Body of pancreas (tissue), 4 donors: ENCODE measurements around the gene ALKBH2. TPM values are rescaled to one million over a fixed set of nuclear protein-coding genes. Genes with fewer than 3 reads are reported as not detected.

Experiments used
- ATAC-seq: fragments of 150-250 bp; one replicate; pipeline ENCODE4 v1.9.1; 2016
- DNase-seq, 4 donors: peaks; one replicate each; pipeline ENCODE4 v3.0.0-alpha.2; 2019
- H3K27ac ChIP-seq, 4 donors: fragments of 200-600 bp; sonication (generic); 1 replicate in 3 of 4; 2 replicates in 1 of 4; pipeline versions ENCODE4 v1.5.1 to v1.6.1; 2016 to 2019; ENCODE audit warnings: mild to moderate bottlenecking in 1 of 4, mixed read lengths in 1 of 4, moderate library complexity in 1 of 4
- H3K27me3 ChIP-seq, 2 donors: fragments of 200-600 bp; sonication (generic); one replicate each; pipeline ENCODE4 v1.6.0; 2016; ENCODE audit warnings: mild to moderate bottlenecking in 1 of 2
- H3K36me3 ChIP-seq, 2 donors: fragments of 200-600 bp; sonication (generic); replicated peaks in 1 of 2; 2 replicates each; pipeline ENCODE4 v1.5.1; 2016; ENCODE audit warnings: low read depth in 2 of 2; ENCODE audit not compliant: insufficient read depth in 1 of 2
- H3K4me1 ChIP-seq: fragments of 200-600 bp; sonication (generic); one replicate; pipeline ENCODE4 v1.6.0; 2016
- H3K4me3 ChIP-seq, 2 donors: fragments of 200-600 bp; sonication (generic); 1 replicate in 1 of 2; 2 replicates in 1 of 2; pipeline ENCODE4 v1.5.1; 2016 to 2019
- H3K9me3 ChIP-seq, 3 donors: fragments of 200-600 bp; sonication (generic); 1 replicate in 2 of 3; 2 replicates in 1 of 3; pipeline ENCODE4 v1.5.1; 2016
- POLR2A ChIP-seq, 3 donors: fragments of 450-650 bp; IDR thresholded peaks; one replicate each; pipeline ENCODE4 v1.6.1; 2016; ENCODE audit warnings: antibody characterized with exemption in 3 of 3, mild to moderate bottlenecking in 2 of 3
- WGBS, 2 donors: methylation state at CpG; one replicate each; pipeline ENCODE4 v1.1.5; 2017; 5-methylcytosine and 5-hydroxymethylcytosine counted together
- intact Hi-C: fragments of 100-400 bp; cut with DNase I; formaldehyde crosslinking; loops from one replicate; pipeline ENCODE4 v1.15.1; 2023
- total RNA-seq, 2 donors: library from RNA; depleted of rRNA; stranded (reverse); fragments of >200 nt; gene quantifications; one replicate each; pipeline ENCODE4 v1.1.0, GENCODE V29; 2016
- TF ChIP-seq, protein P1 (sequence below), 7 experiments: fragments of 450-650 bp in 4 of 7; fragments of 200-600 bp in 3 of 7; sonication (generic) in 3 of 7; IDR thresholded peaks; one replicate each; pipeline ENCODE4 v1.5.1; 2016 to 2019; ENCODE audit warnings: antibody characterized with exemption in 7 of 7

The ALKBH2 gene
- total RNA-seq, 2 donors from 2014 or later = 7.3 to 16.1 TPM

DNA sequence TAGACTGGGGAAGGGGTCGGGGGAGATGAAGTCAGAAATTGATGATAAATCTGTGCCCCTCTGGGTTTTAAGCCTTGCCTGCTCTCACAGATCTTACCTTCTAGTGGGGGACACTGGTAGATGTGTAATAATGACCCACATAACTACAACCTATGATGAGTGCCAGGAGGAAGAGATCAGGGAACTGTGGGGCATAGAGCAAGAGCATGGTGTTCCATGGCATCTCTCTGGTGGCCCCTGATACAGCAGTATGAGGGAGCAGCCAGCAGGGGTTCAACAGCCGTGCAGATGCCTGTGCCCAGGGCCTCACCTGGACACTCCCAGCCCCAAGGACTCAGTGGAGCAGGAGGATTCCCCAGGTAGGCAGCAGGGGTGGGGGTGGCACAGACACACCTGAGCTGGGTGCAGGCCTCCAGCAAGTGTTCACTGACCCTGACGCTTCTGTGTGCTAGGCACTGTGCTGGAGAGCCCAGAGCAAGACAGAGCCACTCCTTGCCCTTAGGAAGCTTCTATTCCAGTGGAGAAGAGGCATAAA, 28.1 kb upstream of the ALKBH2 start:
- Histone ChIP-seq H3K4me3 (no peak overlapping the region), H3K9me3 (no peaks in the 10 kb centered on the region), H3K4me1 (peaks cover 45% of the 10 kb centered on the region), H3K27ac (no peak overlapping the region), H3K27me3 (no peaks in the 10 kb centered on the region), H3K36me3 (no peaks in the 10 kb centered on the region)
- 90 to 100% methylated on average over 1 to 3 of the region's 3 CpGs for WGBS, 2 donors
- no peak for TF ChIP-seq POLR2A (IDR thresholded peaks at IDR 0.05)
- TF ChIP-seq, protein P1, sequence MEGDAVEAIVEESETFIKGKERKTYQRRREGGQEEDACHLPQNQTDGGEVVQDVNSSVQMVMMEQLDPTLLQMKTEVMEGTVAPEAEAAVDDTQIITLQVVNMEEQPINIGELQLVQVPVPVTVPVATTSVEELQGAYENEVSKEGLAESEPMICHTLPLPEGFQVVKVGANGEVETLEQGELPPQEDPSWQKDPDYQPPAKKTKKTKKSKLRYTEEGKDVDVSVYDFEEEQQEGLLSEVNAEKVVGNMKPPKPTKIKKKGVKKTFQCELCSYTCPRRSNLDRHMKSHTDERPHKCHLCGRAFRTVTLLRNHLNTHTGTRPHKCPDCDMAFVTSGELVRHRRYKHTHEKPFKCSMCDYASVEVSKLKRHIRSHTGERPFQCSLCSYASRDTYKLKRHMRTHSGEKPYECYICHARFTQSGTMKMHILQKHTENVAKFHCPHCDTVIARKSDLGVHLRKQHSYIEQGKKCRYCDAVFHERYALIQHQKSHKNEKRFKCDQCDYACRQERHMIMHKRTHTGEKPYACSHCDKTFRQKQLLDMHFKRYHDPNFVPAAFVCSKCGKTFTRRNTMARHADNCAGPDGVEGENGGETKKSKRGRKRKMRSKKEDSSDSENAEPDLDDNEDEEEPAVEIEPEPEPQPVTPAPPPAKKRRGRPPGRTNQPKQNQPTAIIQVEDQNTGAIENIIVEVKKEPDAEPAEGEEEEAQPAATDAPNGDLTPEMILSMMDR (IDR thresholded peaks at IDR 0.05) = no peak
- ATAC-seq (no peak), DNase-seq (no peak)
- intact Hi-C loops = no loop called here

DNA sequence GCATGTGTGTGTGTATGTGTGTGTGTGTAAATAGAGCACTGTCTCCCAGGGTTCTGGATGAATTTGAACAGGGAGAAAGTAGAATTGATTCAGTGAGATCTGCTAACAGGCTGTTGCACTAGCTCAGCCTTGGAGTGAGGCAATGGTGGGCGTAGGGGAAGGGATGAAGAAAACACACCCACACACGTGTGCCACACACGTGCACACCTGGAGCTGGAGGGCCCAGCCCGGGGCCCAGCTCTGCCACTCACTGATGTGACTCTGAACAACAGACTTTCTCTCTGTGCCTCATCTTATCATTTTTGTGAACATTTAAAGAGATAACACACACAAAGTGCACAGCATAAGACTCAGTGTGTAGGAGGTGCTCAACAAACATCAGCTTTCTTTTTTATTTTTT, 27.3 kb upstream of the ALKBH2 start:
- Histone ChIP-seq H3K27ac (peak overlapping the region in 1 of 4 donors; percentile 95), H3K36me3 (no peaks in the 10 kb centered on the region), H3K4me1 (peaks cover 53% of the 10 kb centered on the region), H3K27me3 (no peaks in the 10 kb centered on the region), H3K9me3 (no peaks in the 10 kb centered on the region), H3K4me3 (no peak overlapping the region)
- WGBS, 2 donors = 34 to 42% methylated on average over 4 of the region's 4 CpGs
- TF ChIP-seq POLR2A (IDR thresholded peaks at IDR 0.05) = no peak
- TF ChIP-seq, protein P1 (IDR thresholded peaks at IDR 0.05) = no peak
- ATAC-seq = no peak
- DNase-seq = no peak
- intact Hi-C loops = no loop called here

DNA sequence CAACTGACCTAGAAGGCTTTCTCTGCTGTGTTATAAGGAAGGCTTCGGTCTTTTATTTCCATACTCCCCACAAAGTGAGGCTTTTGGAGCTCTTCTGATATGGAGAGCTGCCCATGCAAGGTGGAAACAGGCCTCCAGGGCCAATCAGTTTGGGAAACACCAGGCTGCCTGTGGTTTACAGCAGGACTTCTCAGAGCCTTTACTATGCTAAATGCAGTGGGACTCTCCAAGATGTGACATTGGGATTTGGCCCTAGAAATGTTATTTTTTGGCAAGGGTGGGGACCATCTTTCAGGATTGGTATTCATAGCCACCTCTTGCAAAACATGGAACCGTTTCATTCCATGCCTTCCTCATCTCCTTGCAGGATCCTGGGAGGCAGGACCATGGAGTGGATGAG, 26.8 kb upstream of the ALKBH2 start:
- intact Hi-C loops = no loop called here
- H3K36me3 ChIP-seq = no peaks in the 10 kb centered on the region
- WGBS, 2 donors = 41 to 43% methylated on average over 2 of the region's 2 CpGs
- peaks cover 58% of the 10 kb centered on the region for H3K4me1 ChIP-seq
- H3K4me3 ChIP-seq = no peak overlapping the region
- H3K27me3 ChIP-seq = no peaks in the 10 kb centered on the region
- no peak for ATAC-seq
- no peak for DNase-seq
- H3K9me3 ChIP-seq = no peaks in the 10 kb centered on the region
- TF ChIP-seq POLR2A (IDR thresholded peaks at IDR 0.05) = no peak
- TF ChIP-seq, protein P1 (IDR thresholded peaks at IDR 0.05) = no peak
- peak overlapping the region in 2 of 4 donors; percentile 95 to 96 for H3K27ac ChIP-seq

DNA sequence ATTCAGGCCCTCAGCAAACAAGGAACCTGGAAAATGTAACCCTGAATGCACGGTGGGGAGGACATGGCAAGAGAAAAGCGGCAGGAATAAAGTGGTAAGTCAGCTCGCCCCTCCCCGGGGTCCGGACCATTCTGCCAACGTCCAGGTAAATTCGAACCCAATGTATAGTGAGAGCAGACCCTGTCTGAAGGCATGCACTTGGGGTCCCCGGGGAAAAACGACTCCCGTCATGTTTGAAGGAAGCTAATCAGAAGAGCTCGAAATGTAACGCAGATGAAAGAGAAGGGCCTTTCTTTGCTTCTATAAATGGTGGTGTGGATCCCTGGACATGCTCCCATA, 23.3 kb upstream of the ALKBH2 start:
- ATAC-seq = no peak
- H3K27me3 ChIP-seq = no peaks in the 10 kb centered on the region
- TF ChIP-seq, protein P1 (IDR thresholded peaks at IDR 0.05) = no peak
- TF ChIP-seq POLR2A (IDR thresholded peaks at IDR 0.05) = no peak
- WGBS, 2 donors = 7 to 13% methylated on average over 12 of the region's 12 CpGs
- no peak for DNase-seq
- H3K4me3 ChIP-seq = no peak overlapping the region
- no peaks in the 10 kb centered on the region for H3K36me3 ChIP-seq
- H3K4me1 ChIP-seq = peaks cover 88% of the 10 kb centered on the region
- peak overlapping the region; percentile 88 to 96 (median 94) for H3K27ac ChIP-seq
- intact Hi-C loops = no loop called here
- no peaks in the 10 kb centered on the region for H3K9me3 ChIP-seq
